ENCODE measurements around the gene LRRN3. TPM values are rescaled to one million over a fixed set of nuclear protein-coding genes. Genes with fewer than 3 reads are reported as not detected.
A peak's percentile ranks its signal among the peaks of the same experiment; 100 is the strongest.

LRRN3 gene
- total and polyA plus RNA-seq, 2 of the 4 experiments (the other 2 are of a cell fraction), result 6.9 to 15.2 TPM

DNA sequence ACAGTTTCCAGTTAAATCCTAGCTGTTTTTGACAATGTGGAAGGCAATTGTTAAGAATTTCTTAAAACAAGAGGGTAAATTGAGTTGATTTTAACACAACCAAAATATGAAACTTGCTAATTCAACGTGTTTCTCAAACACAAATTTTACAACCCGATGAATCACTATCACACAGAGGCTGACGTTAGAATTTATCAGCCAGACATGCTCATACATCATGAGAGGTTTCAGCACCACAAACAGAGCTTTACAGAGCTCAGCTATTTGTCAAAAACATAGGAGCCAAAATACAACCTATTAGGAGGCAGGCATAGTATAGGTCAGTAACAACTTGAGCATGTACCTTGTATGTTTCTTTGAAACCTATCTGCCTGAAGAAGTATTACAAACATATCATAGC, 36.1 kb downstream of the LRRN3 start:
- H3K14ac ChIP-seq (replicated peaks; ENCODE audit: low read depth, low read length), result no peak overlapping the region
- H2BK120ac ChIP-seq (ENCODE audit: low read depth, low read length), result no peak overlapping the region
- H2AK9ac ChIP-seq (replicated peaks; ENCODE audit: low read depth, low read length, poor library complexity), result no peak overlapping the region
- no CpG with 5 or more reads among the region's 3 CpGs for WGBS, 2 experiments (ENCODE audit: extremely low coverage in 2 of 2, insufficient read length in 1 of 2)
- no peak overlapping the region for H3K4me3 ChIP-seq (ENCODE audit: insufficient read depth, low read depth, low read length)
- BruUV-seq (replicated peaks), result no TSS peak
- H3K9me1 ChIP-seq (ENCODE audit: insufficient read depth, low read length), result no peaks in the 10 kb centered on the region
- TF ChIP-seq SMC3 (IDR thresholded peaks at IDR 0.05; ENCODE audit: low read depth, low read length) (no peak), RAD21 (IDR thresholded peaks at IDR 0.05; ENCODE audit: low read length) (no peak), RFX5 (IDR thresholded peaks at IDR 0.05; ENCODE audit: low read depth, low read length) (no peak), RCOR1 (IDR thresholded peaks at IDR 0.05; ENCODE audit: insufficient replicate concordance, low read length) (no peak), MAFK (IDR thresholded peaks at IDR 0.05; ENCODE audit: low read depth, low read length) (no peak), MAZ (IDR thresholded peaks at IDR 0.05; ENCODE audit: borderline replicate concordance, low read depth, low read length) (no peak), CEBPB (IDR thresholded peaks at IDR 0.05; ENCODE audit: low read depth, low read length) (no peak), CHD1 (IDR thresholded peaks at IDR 0.05; ENCODE audit: low read depth, low read length) (no peak), POLR2A (IDR thresholded peaks at IDR 0.05; ENCODE audit: low read depth, low read length) (no peak), MXI1 (IDR thresholded peaks at IDR 0.05; ENCODE audit: borderline replicate concordance, low read depth, low read length) (no peak), FOS (IDR thresholded peaks at IDR 0.05; ENCODE audit: low read depth, low read length) (no peak)
- TF ChIP-seq, protein P1, sequence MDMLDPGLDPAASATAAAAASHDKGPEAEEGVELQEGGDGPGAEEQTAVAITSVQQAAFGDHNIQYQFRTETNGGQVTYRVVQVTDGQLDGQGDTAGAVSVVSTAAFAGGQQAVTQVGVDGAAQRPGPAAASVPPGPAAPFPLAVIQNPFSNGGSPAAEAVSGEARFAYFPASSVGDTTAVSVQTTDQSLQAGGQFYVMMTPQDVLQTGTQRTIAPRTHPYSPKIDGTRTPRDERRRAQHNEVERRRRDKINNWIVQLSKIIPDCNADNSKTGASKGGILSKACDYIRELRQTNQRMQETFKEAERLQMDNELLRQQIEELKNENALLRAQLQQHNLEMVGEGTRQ (IDR thresholded peaks at IDR 0.05; ENCODE audit: low read depth, low read length), result no peak
- no peak overlapping the region for H4K5ac ChIP-seq (ENCODE audit: low read depth, low read length)
- intact Hi-C loops (cut with micrococcal nuclease) (no loop called here), dilution Hi-C loops (cut with HindIII; ENCODE audit: low sequenced_read_pairs, unreplicated experiment) (no loop called here), in situ Hi-C loops (cut with MboI; ENCODE audit: low sequenced_read_pairs) (no loop called here)
- no peak overlapping the region for H2AK5ac ChIP-seq (ENCODE audit: low read depth, low read length)
- no peak overlapping the region for H4K8ac ChIP-seq (ENCODE audit: low read depth in 2 of 2, low read length in 2 of 2)
- H2BK20ac ChIP-seq (ENCODE audit: low read depth, low read length), result no peak overlapping the region
- H3K4ac ChIP-seq (ENCODE audit: low read depth, low read length), result no peak overlapping the region
- no peak overlapping the region for H2BK15ac ChIP-seq (ENCODE audit: low read depth, low read length)
- no peak overlapping the region for H3K9ac ChIP-seq (ENCODE audit: low read depth, low read length)
- H3K56ac ChIP-seq (ENCODE audit: extremely low read depth, insufficient read depth, low read length), result no peak overlapping the region
- no peaks in the 10 kb centered on the region for H4K20me1 ChIP-seq (ENCODE audit: insufficient read depth, low read length)
- H3K4me1 ChIP-seq (ENCODE audit: control insufficient read depth, insufficient read depth, low read length), result no peaks in the 10 kb centered on the region
- no peak overlapping the region for H4K91ac ChIP-seq (ENCODE audit: insufficient read depth, low read depth, low read length)
- no peak overlapping the region for H3K23ac ChIP-seq (ENCODE audit: low read depth, low read length)
- no peaks in the 10 kb centered on the region for H3K9me3 ChIP-seq (ENCODE audit: control insufficient read depth, insufficient read depth, low read length)
- H3K36me3 ChIP-seq (ENCODE audit: control insufficient read depth, insufficient read depth, low read length), result no peaks in the 10 kb centered on the region
- ChIA-PET CTCF (no interaction called here), POLR2A (ENCODE audit: unreplicated experiment) (no interaction called here)
- no peak overlapping the region for H3K27ac ChIP-seq (ENCODE audit: insufficient read depth, low read length)
- H3K18ac ChIP-seq (ENCODE audit: low read depth, low read length), result no peak overlapping the region
- no peak overlapping the region for H2AFZ ChIP-seq (replicated peaks; ENCODE audit: low read length, poor library complexity)
- no peak overlapping the region for H3K4me2 ChIP-seq (ENCODE audit: low read depth, low read length)
- peak; percentile 31 for DNase-seq
- no peaks in the 10 kb centered on the region for H3K79me1 ChIP-seq (ENCODE audit: low read depth in 1 of 2, low read length in 2 of 2)
- H3K27me3 ChIP-seq (ENCODE audit: control insufficient read depth, insufficient read depth, low read length), result no peaks in the 10 kb centered on the region
- no peak overlapping the region for H2BK5ac ChIP-seq (ENCODE audit: low read depth, low read length, poor library complexity, severe bottlenecking)
- ATAC-seq (ENCODE audit: low read depth), result peak; percentile 77
